Adrenal gland (tissue), 12 donors: ENCODE data around the gene ZNF280C. TPM values are rescaled to one million over a fixed set of nuclear protein-coding genes. Genes with fewer than 3 reads are reported as not detected.

ENCODE experiments used
- DNase-seq, 7 donors: peaks; one replicate each; pipeline ENCODE4 v3.0.0-alpha.2; 2019 to 2020
- H3K27ac ChIP-seq, 5 donors: fragments of 200-600 bp; sonication (generic) in 4 of 5; 1 replicate in 3 of 5; 2 replicates in 2 of 5; pipeline versions ENCODE4 v1.5.1 to v1.8.0; 2016 to 2020; ENCODE audit warnings: mild to moderate bottlenecking in 1 of 5
- H3K27me3 ChIP-seq: fragments of 200-600 bp; 2 replicates; pipeline ENCODE4 v1.8.0; 2021
- H3K36me3 ChIP-seq, 2 donors: fragments of 200-600 bp; replicated peaks in 1 of 2; 1 replicate in 1 of 2; 2 replicates in 1 of 2; pipeline versions ENCODE4 v1.5.1 to v1.8.0; 2018 to 2022
- H3K4me1 ChIP-seq, 2 donors: fragments of 200-600 bp; replicated peaks in 1 of 2; 1 replicate in 1 of 2; 2 replicates in 1 of 2; pipeline versions ENCODE4 v1.5.1 to v1.8.0; 2018 to 2021
- H3K4me3 ChIP-seq, 4 donors: fragments of 200-600 bp; sonication (generic) in 3 of 4; one replicate each; pipeline ENCODE4 v1.5.1; 2016 to 2018
- H3K9me3 ChIP-seq, 3 donors: fragments of 200-600 bp; sonication (generic) in 1 of 3; replicated peaks in 1 of 3; 1 replicate in 2 of 3; 2 replicates in 1 of 3; pipeline versions ENCODE4 v1.5.1 to v1.8.0; 2016 to 2021
- POLR2A ChIP-seq, 2 donors: fragments of 450-650 bp; IDR thresholded peaks; one replicate each; pipeline ENCODE4 v1.6.1; 2017; ENCODE audit warnings: antibody characterized with exemption in 2 of 2, mild to moderate bottlenecking in 2 of 2, moderate library complexity in 1 of 2
- WGBS, 4 donors: extraction: QIAGEN DNeasy Blood & Tissue Kit in 2 of 4; methylation state at CpG; one replicate each; pipeline versions ENCODE4 v1.1.5 to v1.1.7; 2013 to 2017; 5-methylcytosine and 5-hydroxymethylcytosine counted together
- intact Hi-C, 2 donors: fragments of 100-400 bp; cut with DNase I; formaldehyde crosslinking; loops; one replicate each; pipeline versions ENCODE4 v1.14.1 to v1.15.0; 2022 to 2023
- polyA plus RNA-seq, 3 donors: library from polyadenylated mRNA; stranded (reverse); fragments of 200-250 nt in 2 of 3; fragments of 350-450 nt in 1 of 3; fragmentation: Illumina TruSeq in 1 of 3; extraction: RNeasy Lipid Tissue Mini Kit (QIAGEN cat#74804) in 1 of 3; gene quantifications; one replicate each; pipeline ENCODE4 v1.2.3, GENCODE V29; 2013 to 2014
- total RNA-seq, 9 donors: library from RNA; depleted of rRNA in 4 of 9; stranded (reverse); fragments of >200 nt in 4 of 9; fragments of 120-200 nt in 1 of 9; fragmentation: NEBNext Ultra II Directional in 1 of 9; extraction: Animal tissue kit (Norgen Biotek cat#: 25700) in 1 of 9; gene quantifications; one replicate each; pipeline versions ENCODE4 v1.1.0 to v1.2.4, GENCODE V29; 2013 to 2023
- TF ChIP-seq, protein P1 (sequence below), 6 experiments: fragments of 450-650 bp in 4 of 6; fragments of 200-600 bp in 2 of 6; sonication (generic) in 1 of 6; IDR thresholded peaks; 1 replicate in 5 of 6; 2 replicates in 1 of 6; pipeline versions ENCODE4 v1.5.1 to v1.8.0; 2016 to 2021; ENCODE audit warnings: antibody characterized with exemption in 6 of 6, mild to moderate bottlenecking in 2 of 6, moderate library complexity in 1 of 6
- donor health status: healthy with polysubstance abuse.
- donor health status: Bipolar disorder and iron deficiency.
- donor health status: DM: yes; HTN: yes; CAD: no.
- donor health status: DM: no; HTN: no; CAD: no.
- donor health status: DM: no; HTN: no; CAD: no.
- donor health status: DM: yes; HTN: yes; CAD: no.

The ZNF280C gene
- total and polyA plus RNA-seq, 12 donors = 1.0 to 7.3 (median 3.9) TPM

DNA sequence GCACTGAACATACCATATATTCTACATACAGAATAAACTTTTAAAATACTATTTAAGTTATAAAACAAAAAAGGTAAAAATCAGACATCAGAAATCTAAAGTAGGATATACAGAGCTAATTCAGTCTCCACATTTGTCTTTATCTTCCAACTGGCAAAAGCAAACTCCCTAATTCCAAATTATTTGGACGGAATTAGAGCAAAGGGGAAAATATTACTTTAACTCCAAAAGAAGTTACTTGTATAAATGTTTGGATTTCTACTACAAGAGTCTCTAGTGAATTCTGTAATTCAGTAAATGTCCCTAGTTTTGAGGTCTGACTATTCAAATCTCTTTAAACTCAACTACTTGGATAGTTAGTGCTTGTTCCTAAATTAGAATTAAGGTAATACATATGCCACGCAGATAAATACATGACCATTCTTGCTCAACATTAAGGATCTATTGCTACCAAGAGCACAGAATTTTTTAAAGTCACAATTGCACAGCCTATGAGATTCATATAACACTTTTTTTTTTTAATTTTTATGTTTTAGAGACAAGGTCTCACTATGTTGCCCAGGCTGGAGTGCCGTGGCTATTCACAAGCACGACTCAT, 7.3 kb downstream of the ZNF280C start:
- Histone ChIP-seq H3K36me3 (no peaks in the 10 kb centered on the region), H3K27me3 (no peaks in the 10 kb centered on the region), H3K4me1 (no peaks in the 10 kb centered on the region), H3K27ac (no peak overlapping the region), H3K9me3 (no peaks in the 10 kb centered on the region), H3K4me3 (no peak overlapping the region)
- DNase-seq = no peak
- TF ChIP-seq, protein P1, sequence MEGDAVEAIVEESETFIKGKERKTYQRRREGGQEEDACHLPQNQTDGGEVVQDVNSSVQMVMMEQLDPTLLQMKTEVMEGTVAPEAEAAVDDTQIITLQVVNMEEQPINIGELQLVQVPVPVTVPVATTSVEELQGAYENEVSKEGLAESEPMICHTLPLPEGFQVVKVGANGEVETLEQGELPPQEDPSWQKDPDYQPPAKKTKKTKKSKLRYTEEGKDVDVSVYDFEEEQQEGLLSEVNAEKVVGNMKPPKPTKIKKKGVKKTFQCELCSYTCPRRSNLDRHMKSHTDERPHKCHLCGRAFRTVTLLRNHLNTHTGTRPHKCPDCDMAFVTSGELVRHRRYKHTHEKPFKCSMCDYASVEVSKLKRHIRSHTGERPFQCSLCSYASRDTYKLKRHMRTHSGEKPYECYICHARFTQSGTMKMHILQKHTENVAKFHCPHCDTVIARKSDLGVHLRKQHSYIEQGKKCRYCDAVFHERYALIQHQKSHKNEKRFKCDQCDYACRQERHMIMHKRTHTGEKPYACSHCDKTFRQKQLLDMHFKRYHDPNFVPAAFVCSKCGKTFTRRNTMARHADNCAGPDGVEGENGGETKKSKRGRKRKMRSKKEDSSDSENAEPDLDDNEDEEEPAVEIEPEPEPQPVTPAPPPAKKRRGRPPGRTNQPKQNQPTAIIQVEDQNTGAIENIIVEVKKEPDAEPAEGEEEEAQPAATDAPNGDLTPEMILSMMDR (IDR thresholded peaks at IDR 0.05) = no peak
- no peak for TF ChIP-seq POLR2A (IDR thresholded peaks at IDR 0.05)
- intact Hi-C loops = no loop called here
- 57 to 75% (median 67%) methylated on average over 4 of the region's 4 CpGs for WGBS, 4 donors

DNA sequence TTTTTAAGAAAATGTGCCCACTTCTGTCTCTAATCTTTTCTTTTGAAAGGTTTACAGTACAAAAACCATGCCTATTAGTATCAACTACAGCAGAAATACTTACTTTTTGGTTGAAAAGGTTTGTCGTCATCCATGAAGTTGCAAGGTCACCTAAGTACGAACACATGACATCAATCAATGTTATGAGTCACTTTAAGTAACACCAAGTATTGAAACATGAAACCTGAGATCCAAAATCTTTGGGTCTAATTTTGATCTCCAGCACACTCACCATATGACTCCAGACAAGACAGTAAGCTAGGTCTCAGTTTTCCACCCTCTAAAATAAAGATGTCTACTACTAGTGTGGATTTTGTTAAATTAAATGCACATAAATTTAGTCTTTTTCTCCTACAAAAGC, 8.4 kb downstream of the ZNF280C start:
- 42 to 68% (median 58%) methylated on average over 2 of the region's 2 CpGs for WGBS, 4 donors
- no peaks in the 10 kb centered on the region for H3K36me3 ChIP-seq
- H3K9me3 ChIP-seq = no peaks in the 10 kb centered on the region
- no peaks in the 10 kb centered on the region for H3K4me1 ChIP-seq
- TF ChIP-seq, protein P1 (IDR thresholded peaks at IDR 0.05) = no peak
- peak in 1 of 2 donors; percentile 30 for TF ChIP-seq POLR2A (IDR thresholded peaks at IDR 0.05)
- no peak overlapping the region for H3K27ac ChIP-seq
- no peak overlapping the region for H3K4me3 ChIP-seq
- DNase-seq = no peak
- intact Hi-C loops = no loop called here
- H3K27me3 ChIP-seq = no peaks in the 10 kb centered on the region

DNA sequence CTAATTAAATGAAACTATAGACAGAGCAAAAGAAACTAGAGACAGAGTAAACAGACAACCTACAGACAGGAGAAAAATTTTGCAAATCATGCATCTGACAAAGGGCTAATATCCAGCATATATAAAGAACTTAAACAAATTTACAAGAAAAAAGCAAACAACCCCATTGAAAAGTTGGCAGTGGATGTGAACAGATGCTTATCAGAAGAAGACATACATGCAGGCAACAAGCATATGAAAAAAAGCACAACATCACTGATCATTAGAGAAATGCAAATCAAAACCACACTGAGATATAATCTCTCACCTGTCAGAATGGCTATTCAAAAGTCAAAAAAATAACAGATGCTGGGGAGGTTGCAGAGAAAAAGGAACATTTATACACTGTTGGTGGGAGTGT, 14.8 kb downstream of the ZNF280C start:
- Histone ChIP-seq H3K4me3 (no peak overlapping the region), H3K4me1 (no peaks in the 10 kb centered on the region), H3K9me3 (no peaks in the 10 kb centered on the region), H3K27me3 (no peaks in the 10 kb centered on the region), H3K36me3 (no peaks in the 10 kb centered on the region), H3K27ac (no peak overlapping the region)
- intact Hi-C loops = no loop called here
- TF ChIP-seq, protein P1 (IDR thresholded peaks at IDR 0.05) = no peak
- TF ChIP-seq POLR2A (IDR thresholded peaks at IDR 0.05) = no peak
- DNase-seq = no peak

DNA sequence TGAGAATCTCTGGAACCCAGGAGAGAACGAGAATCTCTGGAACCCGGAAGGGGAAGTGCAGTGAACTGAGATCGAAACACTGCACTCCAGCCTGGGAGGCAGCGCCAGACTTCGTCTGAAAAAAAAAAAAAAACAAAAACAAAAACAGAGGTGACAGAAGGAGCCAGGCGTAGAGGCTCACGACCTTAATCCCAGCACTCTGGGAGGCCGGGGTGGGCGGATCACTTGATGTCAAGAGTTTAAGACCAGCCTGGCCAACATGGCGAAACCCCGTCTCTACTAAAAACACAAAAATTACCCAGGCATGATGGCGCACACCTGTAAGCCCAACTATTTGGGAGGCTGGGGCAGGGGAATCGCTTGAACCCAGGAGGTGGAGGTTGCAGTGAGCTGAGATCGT, 17.0 kb downstream of the ZNF280C start:
- WGBS, 4 donors = 86 to 98% (median 88%) methylated on average over 12 to 14 of the region's 14 CpGs
- intact Hi-C loops = no loop called here
- no peaks in the 10 kb centered on the region for H3K4me1 ChIP-seq
- H3K27ac ChIP-seq = no peak overlapping the region
- H3K36me3 ChIP-seq = no peaks in the 10 kb centered on the region
- H3K9me3 ChIP-seq = no peaks in the 10 kb centered on the region
- TF ChIP-seq POLR2A (IDR thresholded peaks at IDR 0.05) = no peak
- TF ChIP-seq, protein P1 (IDR thresholded peaks at IDR 0.05) = no peak
- no peak overlapping the region for H3K4me3 ChIP-seq
- DNase-seq = no peak
- H3K27me3 ChIP-seq = no peaks in the 10 kb centered on the region
